RWPE2 (cell line): ENCODE measurements around the gene ZNF716.

Experiments used
- ATAC-seq: fragments of 200-7000 bp; cut with Tn5 transposase; 3 replicates; pipeline ENCODE4 v1.9.1; 2021; ENCODE audit warnings: low read depth
- DNase-seq: peaks from one replicate; pipeline ENCODE4 v3.0.0-alpha.2; 2020; ENCODE audit warnings: low spot score
- H3K27ac ChIP-seq: fragments of 450-650 bp; 2 replicates; pipeline ENCODE4 v1.5.1; 2017; ENCODE audit warnings: mild to moderate bottlenecking; ENCODE audit not compliant: poor library complexity, severe bottlenecking
- H3K27me3 ChIP-seq: fragments of 250-450 bp; sonication (Bioruptor Pico); 2 replicates; pipeline ENCODE4 v1.5.1; 2021; ENCODE audit warnings: mild to moderate bottlenecking, moderate library complexity; ENCODE audit not compliant: insufficient read depth, poor library complexity, severe bottlenecking
- H3K36me3 ChIP-seq: fragments of 250-450 bp; sonication (Bioruptor Pico); 2 replicates; pipeline ENCODE4 v1.5.1; 2020; ENCODE audit warnings: low read depth, mild to moderate bottlenecking, moderate library complexity
- H3K4me1 ChIP-seq: fragments of 250-450 bp; sonication (Bioruptor Pico); 2 replicates; pipeline ENCODE4 v1.5.1; 2021; ENCODE audit warnings: mild to moderate bottlenecking, moderate library complexity; ENCODE audit not compliant: insufficient read depth, poor library complexity, severe bottlenecking
- H3K4me3 ChIP-seq: fragments of 250-450 bp; sonication (Bioruptor Pico); 2 replicates; pipeline ENCODE4 v1.5.1; 2021; ENCODE audit warnings: mild to moderate bottlenecking, moderate library complexity; ENCODE audit not compliant: severe bottlenecking
- H3K9me3 ChIP-seq: fragments of 250-450 bp; sonication (Bioruptor Pico); 2 replicates; pipeline ENCODE4 v1.5.1; 2021; ENCODE audit warnings: mild to moderate bottlenecking, moderate library complexity; ENCODE audit not compliant: severe bottlenecking
- CTCF ChIP-seq: fragments of 450-650 bp; IDR thresholded peaks from one replicate; pipeline ENCODE4 v1.5.1; 2017; ENCODE audit warnings: mild to moderate bottlenecking, moderate library complexity; ENCODE audit not compliant: poor library complexity, severe bottlenecking

ZNF716 gene

GRCh38 chr7:57414415-57414814 lies 35.6 kb upstream of the ZNF716 start:
- Histone ChIP-seq H3K4me1 (no peaks in the 10 kb centered on the region), H3K4me3 (no peak overlapping the region), H3K27me3 (no peaks in the 10 kb centered on the region), H3K9me3 (peaks cover 6% of the 10 kb centered on the region), H3K27ac (no peak overlapping the region), H3K36me3 (no peaks in the 10 kb centered on the region)
- DNase-seq, result no peak
- no peak for TF ChIP-seq CTCF
- no peak for ATAC-seq

- H3K4me1 ChIP-seq, result no peaks in the 10 kb centered on the region
- H3K27me3 ChIP-seq, result no peaks in the 10 kb centered on the region
- DNase-seq, result no peak
- no peak for ATAC-seq
- H3K36me3 ChIP-seq, result no peaks in the 10 kb centered on the region
- H3K9me3 ChIP-seq, result peaks cover 6% of the 10 kb centered on the region
- H3K27ac ChIP-seq, result no peak overlapping the region
- TF ChIP-seq CTCF, result no peak
- no peak overlapping the region for H3K4me3 ChIP-seq
Observed at GRCh38 chr7:57414852-57415251, 35.1 kb upstream of the ZNF716 start.

DNA sequence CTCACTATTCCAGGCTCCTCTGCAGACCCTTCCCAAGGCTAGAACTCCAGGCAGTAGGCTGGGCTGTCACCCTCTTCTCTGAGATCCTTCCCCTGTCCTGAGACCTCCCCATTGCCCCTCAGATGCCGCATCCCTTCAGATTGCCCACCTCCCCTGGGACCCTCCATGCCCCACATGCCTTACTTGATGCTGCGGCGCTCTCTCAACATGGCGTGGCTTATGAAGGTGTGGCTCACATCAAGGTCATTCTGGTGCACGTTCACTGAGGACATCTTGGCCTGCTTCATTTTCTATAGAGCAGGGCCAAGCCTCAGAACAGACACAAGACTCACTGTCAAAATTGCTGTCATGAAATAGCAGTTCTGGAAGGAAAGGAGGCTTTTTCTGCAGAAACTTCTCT lies 34.7 kb upstream of the ZNF716 start:
- Histone ChIP-seq H3K4me1 (no peaks in the 10 kb centered on the region), H3K36me3 (no peaks in the 10 kb centered on the region), H3K27ac (no peak overlapping the region), H3K4me3 (no peak overlapping the region), H3K27me3 (no peaks in the 10 kb centered on the region), H3K9me3 (peaks cover 6% of the 10 kb centered on the region)
- ATAC-seq, result no peak
- TF ChIP-seq CTCF, result no peak
- no peak for DNase-seq

DNA sequence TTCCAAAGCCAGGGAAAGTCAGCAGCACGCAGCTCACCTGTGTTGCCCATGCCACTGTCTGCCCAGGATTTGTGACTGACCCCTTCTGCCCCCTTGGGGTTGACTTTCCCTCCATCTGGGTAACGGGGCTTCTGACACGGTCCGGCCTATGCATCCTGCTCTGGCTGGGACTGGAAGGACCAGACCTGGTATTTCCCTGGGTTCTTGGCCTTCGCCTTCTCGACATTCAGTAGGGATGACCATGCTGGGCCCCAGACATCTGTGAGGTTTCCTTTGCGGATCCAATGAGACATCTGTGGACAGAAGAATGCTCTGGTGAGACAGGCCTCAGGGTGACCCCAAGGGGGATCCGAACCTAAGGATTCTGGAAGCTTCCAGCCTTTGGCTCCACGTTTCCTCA lies 34.2 kb upstream of the ZNF716 start:
- ATAC-seq, result no peak
- Histone ChIP-seq H3K27me3 (no peaks in the 10 kb centered on the region), H3K27ac (no peak overlapping the region), H3K4me3 (no peak overlapping the region), H3K9me3 (peaks cover 6% of the 10 kb centered on the region), H3K4me1 (no peaks in the 10 kb centered on the region), H3K36me3 (no peaks in the 10 kb centered on the region)
- no peak for TF ChIP-seq CTCF
- DNase-seq, result no peak

GRCh38 chr7:57416601-57417358 lies 33.2 kb upstream of the ZNF716 start:
- Histone ChIP-seq H3K9me3 (peaks cover 6% of the 10 kb centered on the region), H3K27me3 (no peaks in the 10 kb centered on the region), H3K4me3 (no peak overlapping the region), H3K27ac (no peak overlapping the region), H3K36me3 (no peaks in the 10 kb centered on the region), H3K4me1 (no peaks in the 10 kb centered on the region)
- TF ChIP-seq CTCF, result no peak
- ATAC-seq (no peak), DNase-seq (no peak)
